HG03460 (cell line): ENCODE data around the gene C15orf61.

ENCODE experiments used
- ATAC-seq: cut with Tn5 transposase; IDR thresholded peaks from one replicate; pipeline ENCODE4 v1.9.1; 2021; ENCODE audit not compliant: unreplicated experiment

Gene C15orf61

GRCh38 chr15:67579164-67579563 lies 58.2 kb downstream of the C15orf61 start:
- no peak for ATAC-seq
